Stimulated activated CD8-positive, alpha-beta memory T cell treated with anti-CD3 and anti-CD28 coated beads, Interleukin-12 subunit alpha, Interleukin-12 subunit beta, amount 100 ng/mL, for 1 hour (primary cell): Measurements from ENCODE around the gene MYG1.
"Not testable (repeated sequence)": the region's sequence is repeated elsewhere in the genome, so short reads cannot be mapped to it uniquely, and the experiment has no call there.

Experiments used
- DNase-seq: peaks from one replicate; pipeline ENCODE4 v3.0.0-alpha.2; 2020; ENCODE audit warnings: low read depth

The MYG1 gene

GRCh38 chr12:53287741-53288216 lies 11.7 kb upstream of the MYG1 start:
- DNase-seq = peak; percentile 66

GRCh38 chr12:53288322-53288721 lies 11.2 kb upstream of the MYG1 start:
- no peak for DNase-seq

GRCh38 chr12:53289891-53290290 lies 9.6 kb upstream of the MYG1 start:
- no peak for DNase-seq

- DNase-seq = no peak
Observed at GRCh38 chr12:53290661-53291060, 8.8 kb upstream of the MYG1 start.

GRCh38 chr12:53292426-53292825 lies 7.1 kb upstream of the MYG1 start:
- no peak for DNase-seq

GRCh38 chr12:53295070-53295890 lies 4.2 kb upstream of the MYG1 start, which contains the start of gene PFDN5:
Gene PFDN5, plus strand, starts transcription at chr12:53295542. Its CDS starts 26 bp downstream, at chr12:53295568.
- peak; percentile 74 for DNase-seq

- DNase-seq = no peak
Observed at GRCh38 chr12:53295891-53296219, 3.6 kb upstream of the MYG1 start.

GRCh38 chr12:53297106-53297505 lies 2.4 kb upstream of the MYG1 start:
- DNase-seq = not testable (repeated sequence)

- no peak for DNase-seq
Observed at GRCh38 chr12:53298164-53298563, 1.3 kb upstream of the MYG1 start.

- no peak for DNase-seq
Observed at GRCh38 chr12:53299101-53299453, 418 bp upstream of the MYG1 start.

- DNase-seq = no peak
Observed at GRCh38 chr12:53300187-53300586, 692 bp downstream of the MYG1 start.

- no peak for DNase-seq
Observed at GRCh38 chr12:53302903-53303302, 3.4 kb downstream of the MYG1 start.

GRCh38 chr12:53306826-53307225 lies 7.3 kb downstream of the MYG1 start:
- DNase-seq = no peak

- DNase-seq = no peak
Observed at GRCh38 chr12:53308276-53308675, 8.8 kb downstream of the MYG1 start.

- no peak for DNase-seq
Observed at GRCh38 chr12:53313996-53314395, 14.5 kb downstream of the MYG1 start.

- no peak for DNase-seq
Observed at GRCh38 chr12:53320352-53321195, 21.1 kb downstream of the MYG1 start.

GRCh38 chr12:53324113-53324778 lies 24.8 kb downstream of the MYG1 start:
- peak; percentile 46 for DNase-seq

GRCh38 chr12:53324779-53325510 lies 25.4 kb downstream of the MYG1 start:
- DNase-seq = peak; percentile 74

- DNase-seq = no peak
Observed at GRCh38 chr12:53325511-53326061, 26.1 kb downstream of the MYG1 start.

GRCh38 chr12:53326460-53327185 lies 27.1 kb downstream of the MYG1 start:
- no peak for DNase-seq
